Ovary (tissue), 3 donors: Measurements from ENCODE around the gene FGF3.

Source experiments
- EP300 ChIP-seq: sonication (generic); formaldehyde crosslinking; IDR thresholded peaks from one replicate; pipeline ENCODE4 v1.6.1; 2017; ENCODE audit warnings: antibody characterized with exemption
- POLR2A ChIP-seq: fragments of 450-650 bp; IDR thresholded peaks from one replicate; pipeline ENCODE4 v1.6.1; 2017; ENCODE audit warnings: antibody characterized with exemption, mild to moderate bottlenecking, moderate library complexity
- TF ChIP-seq, protein P1 (sequence below), 3 donors: fragments of 450-650 bp in 2 of 3; fragments of 200-600 bp in 1 of 3; IDR thresholded peaks; one replicate each; pipeline versions ENCODE4 v1.5.1 to v1.8.0; 2016 to 2022; ENCODE audit warnings: antibody characterized with exemption in 3 of 3, mild to moderate bottlenecking in 1 of 3
- donor health status: DM: no; HTN: no; CAD: no.

GRCh38 chr11:69868006-69868810, 49.0 kb upstream of the FGF3 start:
- TF ChIP-seq, protein P1, sequence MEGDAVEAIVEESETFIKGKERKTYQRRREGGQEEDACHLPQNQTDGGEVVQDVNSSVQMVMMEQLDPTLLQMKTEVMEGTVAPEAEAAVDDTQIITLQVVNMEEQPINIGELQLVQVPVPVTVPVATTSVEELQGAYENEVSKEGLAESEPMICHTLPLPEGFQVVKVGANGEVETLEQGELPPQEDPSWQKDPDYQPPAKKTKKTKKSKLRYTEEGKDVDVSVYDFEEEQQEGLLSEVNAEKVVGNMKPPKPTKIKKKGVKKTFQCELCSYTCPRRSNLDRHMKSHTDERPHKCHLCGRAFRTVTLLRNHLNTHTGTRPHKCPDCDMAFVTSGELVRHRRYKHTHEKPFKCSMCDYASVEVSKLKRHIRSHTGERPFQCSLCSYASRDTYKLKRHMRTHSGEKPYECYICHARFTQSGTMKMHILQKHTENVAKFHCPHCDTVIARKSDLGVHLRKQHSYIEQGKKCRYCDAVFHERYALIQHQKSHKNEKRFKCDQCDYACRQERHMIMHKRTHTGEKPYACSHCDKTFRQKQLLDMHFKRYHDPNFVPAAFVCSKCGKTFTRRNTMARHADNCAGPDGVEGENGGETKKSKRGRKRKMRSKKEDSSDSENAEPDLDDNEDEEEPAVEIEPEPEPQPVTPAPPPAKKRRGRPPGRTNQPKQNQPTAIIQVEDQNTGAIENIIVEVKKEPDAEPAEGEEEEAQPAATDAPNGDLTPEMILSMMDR (IDR thresholded peaks at IDR 0.05), result no peak
- no peak for TF ChIP-seq EP300
- TF ChIP-seq POLR2A, result no peak
